HL-60 (cell line): ENCODE measurements around the gene CGB1.

Experiments
- DNase-seq, 2 experiments: peaks; one replicate each; pipeline ENCODE4 v3.0.0-alpha.2; 2010 to 2020; ENCODE audit warnings: low read depth in 1 of 2, low spot score in 1 of 2
- H3K27ac ChIP-seq: fragments of 250-450 bp; sonication (Bioruptor Pico); replicated peaks from 2 replicates; pipeline ENCODE4 v1.5.1; 2020; ENCODE audit warnings: mild to moderate bottlenecking, moderate library complexity
- H3K27me3 ChIP-seq: fragments of 250-450 bp; sonication (Bioruptor Pico); 2 replicates; pipeline ENCODE4 v1.5.1; 2021; ENCODE audit warnings: mild to moderate bottlenecking, moderate library complexity; ENCODE audit not compliant: insufficient read depth, poor library complexity, severe bottlenecking
- H3K4me3 ChIP-seq: replicated peaks from 2 replicates; pipeline ENCODE4 v1.5.1; 2011; ENCODE audit warnings: mild to moderate bottlenecking, control low read depth, low read length; ENCODE audit not compliant: insufficient read depth
- CTCF ChIP-seq: IDR thresholded peaks from one replicate; pipeline ENCODE4 v1.5.1; 2011; ENCODE audit warnings: low read length, control low read depth, inconsistent platforms; ENCODE audit not compliant: insufficient read depth
- GABPA ChIP-seq: IDR thresholded peaks from 2 replicates; pipeline ENCODE4 v1.6.1; 2012; ENCODE audit warnings: low read depth
- POLR2AphosphoS5 ChIP-seq: IDR thresholded peaks from 2 replicates; pipeline ENCODE4 v1.6.1; 2012; ENCODE audit warnings: low read depth
- REST ChIP-seq: IDR thresholded peaks from 2 replicates; pipeline ENCODE4 v1.6.1; 2012; ENCODE audit warnings: low read depth; ENCODE audit not compliant: insufficient replicate concordance
- SPI1 ChIP-seq: IDR thresholded peaks from 2 replicates; pipeline ENCODE4 v1.6.1; 2012; ENCODE audit warnings: low read depth, mild to moderate bottlenecking, borderline replicate concordance

CGB1 gene

GRCh38 chr19:49073514-49074378 is 37.1 kb upstream of the CGB1 start:
- DNase-seq = peak in 1 of 2 experiments; percentile 42
- Histone ChIP-seq H3K4me3 (no peak overlapping the region), H3K27ac (no peak overlapping the region), H3K27me3 (peaks cover 27% of the 10 kb centered on the region)
- TF ChIP-seq SPI1 (peak; percentile 31; the same call in 1 of the 2 replicates), REST (no peak), POLR2AphosphoS5 (no peak)

- H3K4me3 ChIP-seq = no peak overlapping the region
- DNase-seq = no peak
- TF ChIP-seq POLR2AphosphoS5 (no peak), REST (no peak), CTCF (no peak), SPI1 (no peak), GABPA (no peak)
- peaks cover 32% of the 10 kb centered on the region for H3K27me3 ChIP-seq
- H3K27ac ChIP-seq = no peak overlapping the region
These were observed 35.3 kb upstream of the CGB1 start for GRCh38 chr19:49071860-49072547.

- no peak for TF ChIP-seq REST
- no peak for TF ChIP-seq POLR2AphosphoS5
- no peak for TF ChIP-seq GABPA
- no peak for TF ChIP-seq SPI1
- TF ChIP-seq CTCF = no peak
- H3K27me3 ChIP-seq = peaks cover 42% of the 10 kb centered on the region
- H3K27ac ChIP-seq = no peak overlapping the region
- H3K4me3 ChIP-seq = no peak overlapping the region
- DNase-seq = no peak
These were observed 33.7 kb upstream of the CGB1 start for GRCh38 chr19:49070416-49070815.
